HFFc6 (cell line): ENCODE measurements around the gene MGP. TPM values are rescaled to one million over a fixed set of nuclear protein-coding genes. Genes with fewer than 3 reads are reported as not detected.

Source experiments
- DNase-seq: peaks from one replicate; pipeline ENCODE4 v3.0.0-alpha.2; 2018
- H3K27ac Mint-ChIP-seq: 2 replicates; pipeline ENCODE4 v1.8.0; 2020; ENCODE audit warnings: mild to moderate bottlenecking, mixed read lengths
- H3K27me3 Mint-ChIP-seq: 2 replicates; pipeline ENCODE4 v1.8.0; 2021; ENCODE audit warnings: mild to moderate bottlenecking, moderate library complexity, mixed read lengths; ENCODE audit not compliant: insufficient read depth
- H3K36me3 Mint-ChIP-seq: 2 replicates; pipeline ENCODE4 v1.8.0; 2021; ENCODE audit warnings: low read depth, mixed read lengths
- H3K4me1 Mint-ChIP-seq: 2 replicates; pipeline ENCODE4 v1.8.0; 2020; ENCODE audit warnings: low read depth, mixed read lengths
- H3K4me3 Mint-ChIP-seq: 2 replicates; pipeline ENCODE4 v1.8.0; 2020; ENCODE audit warnings: mild to moderate bottlenecking, moderate library complexity, mixed read lengths
- H3K9me3 Mint-ChIP-seq: 2 replicates; pipeline ENCODE4 v1.8.0; 2020; ENCODE audit warnings: mild to moderate bottlenecking, mixed read lengths
- CTCF ChIP-seq: fragments of 200-600 bp; sonication (generic); IDR thresholded peaks from 2 replicates; pipeline ENCODE4 v1.5.0; 2021; ENCODE audit warnings: antibody characterized with exemption, mild to moderate bottlenecking
- total RNA-seq, 6 experiments: library from RNA; stranded (reverse); fragmentation: NEBNext Ultra II Directional; extraction: Animal tissue kit (Norgen Biotek cat#: 25700); gene quantifications; 2 replicates in 1 of 6; 3 replicates in 5 of 6; pipeline ENCODE4 v1.2.3, GENCODE V29; 2021

Gene MGP
- total RNA-seq, 6 experiments from 2014 or later, result 0.46 to 0.60 TPM; not detected in 4

- TF ChIP-seq CTCF, result no peak
- H3K27ac Mint-ChIP-seq, result no peak overlapping the region
These were observed 8.0 kb upstream of the MGP start for GRCh38 chr12:14893506-14894250.

GRCh38 chr12:14892726-14893505 lies 7.3 kb upstream of the MGP start:
- TF ChIP-seq CTCF, result peak; percentile 48; the same call in 1 of the 2 replicates
- DNase-seq, result peak; percentile 41
- Mint-ChIP-seq H3K27ac (no peak overlapping the region), H3K27me3 (peaks cover 16% of the 10 kb centered on the region), H3K9me3 (no peaks in the 10 kb centered on the region), H3K4me1 (peaks cover 7% of the 10 kb centered on the region; the same call in 1 of the 2 replicates), H3K4me3 (no peak overlapping the region), H3K36me3 (no peaks in the 10 kb centered on the region)

More at GRCh38 chr12:14893506-14894250, 8.0 kb upstream of the MGP start:
- Mint-ChIP-seq H3K4me3 (no peak overlapping the region), H3K9me3 (no peaks in the 10 kb centered on the region), H3K27me3 (peaks cover 11% of the 10 kb centered on the region; the same call in 1 of the 2 replicates), H3K4me1 (peaks cover 7% of the 10 kb centered on the region; the same call in 1 of the 2 replicates), H3K36me3 (no peaks in the 10 kb centered on the region)
- no peak for DNase-seq

- no peak for DNase-seq
- Mint-ChIP-seq H3K4me3 (no peak overlapping the region), H3K9me3 (no peaks in the 10 kb centered on the region), H3K27ac (no peak overlapping the region), H3K4me1 (peaks cover 7% of the 10 kb centered on the region), H3K36me3 (no peaks in the 10 kb centered on the region), H3K27me3 (peaks cover 16% of the 10 kb centered on the region)
- no peak for TF ChIP-seq CTCF
These were observed 5.0 kb upstream of the MGP start for GRCh38 chr12:14890701-14891100.

GRCh38 chr12:14886271-14886670 lies 617 bp upstream of the MGP start:
- TF ChIP-seq CTCF, result no peak
- H3K27ac Mint-ChIP-seq, result no peak overlapping the region
- H3K9me3 Mint-ChIP-seq, result no peaks in the 10 kb centered on the region
- no peak overlapping the region; the same call in 1 of the 2 replicates for H3K4me3 Mint-ChIP-seq
- no peaks in the 10 kb centered on the region for H3K36me3 Mint-ChIP-seq
- DNase-seq, result no peak
- H3K27me3 Mint-ChIP-seq, result peaks cover 22% of the 10 kb centered on the region
- peaks cover 21% of the 10 kb centered on the region for H3K4me1 Mint-ChIP-seq

- no peak for TF ChIP-seq CTCF
- Mint-ChIP-seq H3K9me3 (no peaks in the 10 kb centered on the region), H3K4me3 (no peak overlapping the region), H3K27ac (no peak overlapping the region), H3K4me1 (peaks cover 21% of the 10 kb centered on the region), H3K36me3 (no peaks in the 10 kb centered on the region), H3K27me3 (peaks cover 19% of the 10 kb centered on the region)
- peak; percentile 25 for DNase-seq
These were observed 1.2 kb downstream of the MGP start for GRCh38 chr12:14884458-14884878.
